ENCODE data around the gene CPLANE2.
"Not testable (repeated sequence)": the region's sequence is repeated elsewhere in the genome, so short reads cannot be mapped to it uniquely, and the experiment has no call there.

Gene CPLANE2

GRCh38 chr1:16226490-16227179 lies 10.3 kb downstream of the CPLANE2 start:
- DNase-seq = peak; percentile 93

- DNase-seq = no peak
Observed at GRCh38 chr1:16226129-16226489, 10.9 kb downstream of the CPLANE2 start.

GRCh38 chr1:16224472-16224871 lies 12.5 kb downstream of the CPLANE2 start:
- DNase-seq = no peak

GRCh38 chr1:16222716-16223115 lies 14.3 kb downstream of the CPLANE2 start:
- DNase-seq = not testable (repeated sequence)

GRCh38 chr1:16221499-16221898 lies 15.5 kb downstream of the CPLANE2 start:
- DNase-seq = no peak

GRCh38 chr1:16219968-16220500 lies 16.9 kb downstream of the CPLANE2 start:
- DNase-seq = no peak

GRCh38 chr1:16218674-16219071 lies 18.3 kb downstream of the CPLANE2 start:
- DNase-seq = no peak

GRCh38 chr1:16218014-16218673 lies 18.8 kb downstream of the CPLANE2 start:
- peak; percentile 88 for DNase-seq

GRCh38 chr1:16217061-16217785 lies 19.8 kb downstream of the CPLANE2 start:
- peak; percentile 99 for DNase-seq

- DNase-seq = peak; percentile 87
Observed at GRCh38 chr1:16215882-16216753, 20.9 kb downstream of the CPLANE2 start.

- not testable (repeated sequence) for DNase-seq
Observed at GRCh38 chr1:16215240-16215639, 21.7 kb downstream of the CPLANE2 start.

GRCh38 chr1:16213544-16213943 lies 23.4 kb downstream of the CPLANE2 start:
- not testable (repeated sequence) for DNase-seq

GRCh38 chr1:16213013-16213412 lies 24.0 kb downstream of the CPLANE2 start:
- peak; percentile 61 for DNase-seq

GRCh38 chr1:16212251-16212961 lies 24.6 kb downstream of the CPLANE2 start, which contains the start of gene ARHGEF19:
Gene ARHGEF19 (minus strand): TSS chr1:16212652. CDS start chr1:16209054, 3,598 bp downstream.
- DNase-seq = peak; percentile 84

- no peak for DNase-seq
Observed at GRCh38 chr1:16211824-16212223, 25.2 kb downstream of the CPLANE2 start.

GRCh38 chr1:16210581-16210980 lies 26.4 kb downstream of the CPLANE2 start:
- DNase-seq = no peak

GRCh38 chr1:16209847-16210407 lies 27.1 kb downstream of the CPLANE2 start:
- DNase-seq = no peak

GRCh38 chr1:16209132-16209846 lies 27.7 kb downstream of the CPLANE2 start:
- DNase-seq = no peak

GRCh38 chr1:16208270-16208987 lies 28.6 kb downstream of the CPLANE2 start:
- DNase-seq = peak; percentile 27
